Uterus (tissue), 4 donors: ENCODE results near the gene DNAAF3. TPM values are rescaled to one million over a fixed set of nuclear protein-coding genes. Genes with fewer than 3 reads are reported as not detected.

ENCODE experiments used
- DNase-seq, 2 donors: peaks; one replicate each; pipeline ENCODE4 v3.0.0-alpha.2; 2019 to 2020
- H3K27ac ChIP-seq, 2 donors: fragments of 200-600 bp; sonication (generic); 1 replicate in 1 of 2; 2 replicates in 1 of 2; pipeline ENCODE4 v1.5.1; 2016 to 2018
- H3K27me3 ChIP-seq, 2 donors: fragments of 200-600 bp; sonication (generic); one replicate each; pipeline ENCODE4 v1.5.1; 2018 to 2019; ENCODE audit warnings: control low read depth in 1 of 2
- H3K36me3 ChIP-seq, 2 donors: fragments of 200-600 bp; sonication (generic); one replicate each; pipeline ENCODE4 v1.5.1; 2019; ENCODE audit warnings: control low read depth in 1 of 2
- H3K4me1 ChIP-seq, 2 donors: fragments of 200-600 bp; sonication (generic); one replicate each; pipeline ENCODE4 v1.5.1; 2018 to 2019; ENCODE audit warnings: control low read depth in 1 of 2
- H3K4me3 ChIP-seq, 2 donors: fragments of 200-600 bp; sonication (generic); 1 replicate in 1 of 2; 2 replicates in 1 of 2; pipeline ENCODE4 v1.5.1; 2018 to 2019; ENCODE audit warnings: mild to moderate bottlenecking in 1 of 2
- H3K9me3 ChIP-seq, 2 donors: fragments of 200-600 bp; sonication (generic); one replicate each; pipeline ENCODE4 v1.5.1; 2019; ENCODE audit warnings: control low read depth in 1 of 2
- CTCF ChIP-seq, 4 experiments: fragments of 200-600 bp in 2 of 4; fragments of 450-650 bp in 2 of 4; sonication (generic) in 2 of 4; IDR thresholded peaks; one replicate each; pipeline ENCODE4 v1.5.1; 2016 to 2019; ENCODE audit warnings: antibody characterized with exemption in 4 of 4, mild to moderate bottlenecking in 2 of 4, moderate library complexity in 1 of 4
- POLR2A ChIP-seq, 2 donors: fragments of 450-650 bp; IDR thresholded peaks; one replicate each; pipeline ENCODE4 v1.6.1; 2016; ENCODE audit warnings: antibody characterized with exemption in 2 of 2, mild to moderate bottlenecking in 1 of 2, moderate library complexity in 1 of 2
- intact Hi-C: fragments of 100-400 bp; cut with DNase I; formaldehyde crosslinking; loops from one replicate; pipeline ENCODE4 v1.15.1; 2023; ENCODE audit warnings: low total_unique reads
- total RNA-seq, 4 donors: library from RNA; depleted of rRNA in 3 of 4; stranded (reverse); fragments of >200 nt in 3 of 4; gene quantifications; one replicate each; pipeline versions ENCODE4 v1.1.0 to v1.2.4, GENCODE V29; 2014 to 2023
- donor health status: DM: yes; HTN: yes; CAD: no.

DNAAF3 gene
- total RNA-seq, 4 donors from 2014 or later: 3.1 to 4.4 (median 3.9) TPM; not detected in 1

- Histone ChIP-seq H3K4me1 (peaks cover 0 to 5% of the 10 kb centered on the region in 2 donors), H3K27ac (no peak overlapping the region), H3K36me3 (no peaks in the 10 kb centered on the region), H3K27me3 (peaks cover 35 to 62% of the 10 kb centered on the region in 2 donors), H3K9me3 (no peaks in the 10 kb centered on the region), H3K4me3 (no peak overlapping the region)
- no peak for TF ChIP-seq POLR2A (IDR thresholded peaks at IDR 0.05)
- TF ChIP-seq CTCF (IDR thresholded peaks at IDR 0.05): no peak
- intact Hi-C loops: no loop called here
- no peak for DNase-seq
These were observed 8.9 kb upstream of the DNAAF3 start for GRCh38 chr19:55175117-55175867.

DNA sequence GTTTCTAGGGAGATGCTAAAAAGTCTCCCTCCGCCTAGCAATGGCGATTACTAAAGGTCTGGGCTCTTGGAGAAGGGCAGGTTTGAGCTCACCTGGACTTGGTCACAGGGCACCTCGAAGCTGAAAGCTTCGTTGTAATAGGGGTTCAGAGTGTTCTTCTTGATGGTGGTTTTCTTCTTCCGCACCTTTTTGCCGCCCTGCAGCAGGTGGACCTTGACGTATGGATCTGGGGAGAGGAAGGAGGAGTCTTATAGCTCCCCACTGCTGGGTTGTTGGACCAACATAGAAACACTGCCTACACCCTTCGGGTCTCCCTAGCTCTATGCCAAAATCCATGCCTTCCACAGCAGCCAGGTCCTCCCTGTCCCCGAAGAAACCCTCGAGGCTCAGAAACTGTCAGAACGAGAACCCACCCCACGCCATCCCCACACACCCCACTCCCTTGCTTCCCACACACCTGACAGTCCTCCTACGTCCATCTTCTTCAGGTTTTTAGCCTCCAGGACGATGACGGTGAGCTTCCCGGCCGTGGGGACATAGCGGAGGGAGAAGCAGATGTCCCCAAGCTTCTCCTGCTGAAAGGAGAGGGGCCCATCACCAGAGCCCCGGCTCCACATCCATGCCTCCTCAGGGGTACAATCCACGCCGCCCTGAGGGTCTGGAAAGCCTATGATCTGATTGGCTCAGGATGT is 8.2 kb upstream of the DNAAF3 start:
- Histone ChIP-seq H3K9me3 (no peaks in the 10 kb centered on the region), H3K36me3 (no peaks in the 10 kb centered on the region), H3K4me1 (peaks cover 0 to 5% of the 10 kb centered on the region in 2 donors), H3K27me3 (peaks cover 29 to 65% of the 10 kb centered on the region in 2 donors), H3K4me3 (no peak overlapping the region), H3K27ac (no peak overlapping the region)
- TF ChIP-seq POLR2A (IDR thresholded peaks at IDR 0.05): no peak
- no peak for TF ChIP-seq CTCF (IDR thresholded peaks at IDR 0.05)
- DNase-seq: no peak
- intact Hi-C loops: no loop called here

- TF ChIP-seq POLR2A (IDR thresholded peaks at IDR 0.05): no peak
- TF ChIP-seq CTCF (IDR thresholded peaks at IDR 0.05): no peak
- Histone ChIP-seq H3K4me1 (no peaks in the 10 kb centered on the region), H3K9me3 (no peaks in the 10 kb centered on the region), H3K27me3 (peaks cover 22 to 64% of the 10 kb centered on the region in 2 donors), H3K27ac (no peak overlapping the region), H3K36me3 (no peaks in the 10 kb centered on the region), H3K4me3 (peak overlapping the region in 1 of 2 donors; percentile 3)
- intact Hi-C loops: no loop called here
- peak; percentile 46 to 50 for DNase-seq
These were observed 7.4 kb upstream of the DNAAF3 start for GRCh38 chr19:55173714-55174409.

DNA sequence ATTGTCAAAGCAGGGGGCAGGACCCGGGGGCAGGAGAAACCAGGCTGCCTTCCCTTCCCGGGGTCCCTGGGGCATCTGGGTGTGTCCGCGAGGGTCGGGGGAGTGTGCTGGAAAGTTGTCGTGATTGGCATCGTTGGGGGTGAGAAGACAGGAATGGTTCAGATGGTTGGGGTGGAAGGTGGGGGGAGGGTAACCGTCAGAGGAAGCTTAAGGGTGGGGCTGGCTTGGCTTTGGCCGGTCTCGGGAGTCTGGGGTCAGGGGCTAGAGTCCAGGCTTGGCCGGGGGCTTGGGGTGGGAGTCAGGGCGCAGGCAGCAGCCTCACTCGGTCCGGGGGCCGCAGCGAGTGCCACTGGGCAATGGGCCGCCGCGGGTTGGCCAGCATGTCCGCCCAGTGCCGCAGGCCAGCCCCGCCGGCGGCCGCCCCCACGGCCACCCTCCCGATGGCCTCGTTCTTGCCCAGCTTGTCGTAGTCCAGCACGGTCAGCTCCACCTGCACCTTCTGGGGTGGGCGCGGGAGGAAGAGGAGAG is 6.8 kb upstream of the DNAAF3 start:
- no peaks in the 10 kb centered on the region for H3K36me3 ChIP-seq
- H3K9me3 ChIP-seq: no peaks in the 10 kb centered on the region
- H3K27me3 ChIP-seq: peaks cover 20 to 71% of the 10 kb centered on the region in 2 donors
- H3K27ac ChIP-seq: no peak overlapping the region
- H3K4me3 ChIP-seq: peak overlapping the region in 1 of 2 donors; percentile 3
- intact Hi-C loops: no loop called here
- TF ChIP-seq POLR2A (IDR thresholded peaks at IDR 0.05): no peak
- TF ChIP-seq CTCF (IDR thresholded peaks at IDR 0.05): no peak
- no peak for DNase-seq
- no peaks in the 10 kb centered on the region for H3K4me1 ChIP-seq
